ENCODE measurements around the gene PPL.

GRCh38 chr16:4946917-4947316 is 10.0 kb upstream of the PPL start:
- TF ChIP-seq CTCF (IDR thresholded peaks at IDR 0.05) (no peak), EP300 (IDR thresholded peaks at IDR 0.05) (no peak), POLR2A (IDR thresholded peaks at IDR 0.05) (no peak), POLR2AphosphoS5 (IDR thresholded peaks at IDR 0.05) (no peak)

Measured in suprapubic skin (tissue), 4 donors.